Tibial artery (tissue), 4 donors: ENCODE data around the gene ADAMTS10.
A peak's percentile ranks its signal among the peaks of the same experiment; 100 is the strongest.

Experiments used
- DNase-seq, 2 donors: peaks; one replicate each; pipeline ENCODE4 v3.0.0-alpha.2; 2019
- H3K27ac ChIP-seq, 2 donors: fragments of 200-600 bp; sonication (generic) in 1 of 2; 1 replicate in 1 of 2; 2 replicates in 1 of 2; pipeline ENCODE4 v1.5.1; 2018 to 2019; ENCODE audit warnings: mild to moderate bottlenecking in 1 of 2
- H3K27me3 ChIP-seq, 2 donors: fragments of 200-600 bp; sonication (generic) in 1 of 2; one replicate each; pipeline versions ENCODE4 v1.5.1 to v1.6.0; 2016 to 2019
- H3K36me3 ChIP-seq, 3 donors: fragments of 200-600 bp; sonication (generic) in 2 of 3; one replicate each; pipeline ENCODE4 v1.5.1; 2016 to 2019; ENCODE audit warnings: mild to moderate bottlenecking in 2 of 3
- H3K4me1 ChIP-seq, 4 donors: fragments of 200-600 bp; sonication (generic) in 2 of 4; 1 replicate in 3 of 4; 2 replicates in 1 of 4; pipeline ENCODE4 v1.5.1; 2016 to 2019
- H3K4me3 ChIP-seq, 2 donors: fragments of 200-600 bp; sonication (generic) in 1 of 2; 1 replicate in 1 of 2; 2 replicates in 1 of 2; pipeline ENCODE4 v1.5.1; 2018 to 2019; ENCODE audit warnings: mild to moderate bottlenecking in 2 of 2
- H3K9me3 ChIP-seq, 3 donors: fragments of 200-600 bp; sonication (generic) in 1 of 3; one replicate each; pipeline ENCODE4 v1.5.1; 2016 to 2019
- intact Hi-C: fragments of 100-400 bp; cut with DNase I; formaldehyde crosslinking; loops from one replicate; pipeline ENCODE4 v1.15.0; 2023; ENCODE audit warnings: low total_unique reads
- TF ChIP-seq, protein P1 (sequence below), 2 experiments: fragments of 200-600 bp in 1 of 2; fragments of 450-650 bp in 1 of 2; IDR thresholded peaks; one replicate each; pipeline ENCODE4 v1.5.1; 2017 to 2019; ENCODE audit warnings: antibody characterized with exemption in 2 of 2, mild to moderate bottlenecking in 1 of 2, moderate library complexity in 1 of 2

The ADAMTS10 gene

DNA sequence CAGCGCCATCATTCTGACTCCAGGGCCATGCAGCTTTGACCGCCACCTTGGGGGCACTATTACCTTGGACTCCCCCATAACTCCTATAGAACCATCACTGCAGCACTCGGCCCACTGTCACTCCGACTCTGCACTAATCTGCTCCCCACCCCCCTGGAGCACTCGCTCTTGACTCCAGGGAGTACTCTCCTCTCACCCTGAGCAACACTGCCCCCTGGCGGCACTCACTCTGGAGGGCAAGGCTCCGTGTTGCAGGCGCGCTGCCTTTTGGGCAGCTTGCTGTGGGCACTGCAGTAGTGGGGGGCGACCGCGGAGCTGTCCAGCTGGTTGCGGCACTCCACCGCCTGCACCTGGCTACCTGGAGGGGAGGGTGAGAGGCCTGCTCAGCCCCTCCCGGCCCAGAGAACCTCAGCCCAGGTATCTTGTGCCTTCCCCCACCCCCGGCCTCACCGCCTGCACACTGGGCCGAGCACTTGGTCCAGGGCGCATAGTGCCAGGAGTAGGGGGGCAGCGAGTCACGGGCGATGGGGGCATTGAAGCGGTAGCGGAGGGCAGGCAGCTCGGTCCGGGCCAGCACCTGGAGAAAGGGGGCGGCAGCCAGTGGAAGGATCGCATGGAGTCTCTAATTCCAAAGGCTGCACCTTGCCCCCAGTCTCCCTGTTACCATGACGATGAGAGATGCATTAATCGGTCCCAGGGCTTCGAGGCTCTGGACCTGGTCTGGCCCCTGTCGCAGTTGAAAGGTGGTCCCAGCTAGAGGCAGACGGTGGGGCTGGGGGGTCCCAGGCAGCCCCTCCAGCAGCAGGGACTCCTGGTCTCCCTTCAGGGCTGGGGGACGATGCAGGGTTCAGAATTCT is 24.4 kb downstream of the ADAMTS10 start:
- DNase-seq, result no peak
- no peaks in the 10 kb centered on the region for H3K9me3 ChIP-seq
- no peaks in the 10 kb centered on the region for H3K4me1 ChIP-seq
- no peak overlapping the region for H3K4me3 ChIP-seq
- intact Hi-C loops, result no loop called here
- TF ChIP-seq, protein P1, sequence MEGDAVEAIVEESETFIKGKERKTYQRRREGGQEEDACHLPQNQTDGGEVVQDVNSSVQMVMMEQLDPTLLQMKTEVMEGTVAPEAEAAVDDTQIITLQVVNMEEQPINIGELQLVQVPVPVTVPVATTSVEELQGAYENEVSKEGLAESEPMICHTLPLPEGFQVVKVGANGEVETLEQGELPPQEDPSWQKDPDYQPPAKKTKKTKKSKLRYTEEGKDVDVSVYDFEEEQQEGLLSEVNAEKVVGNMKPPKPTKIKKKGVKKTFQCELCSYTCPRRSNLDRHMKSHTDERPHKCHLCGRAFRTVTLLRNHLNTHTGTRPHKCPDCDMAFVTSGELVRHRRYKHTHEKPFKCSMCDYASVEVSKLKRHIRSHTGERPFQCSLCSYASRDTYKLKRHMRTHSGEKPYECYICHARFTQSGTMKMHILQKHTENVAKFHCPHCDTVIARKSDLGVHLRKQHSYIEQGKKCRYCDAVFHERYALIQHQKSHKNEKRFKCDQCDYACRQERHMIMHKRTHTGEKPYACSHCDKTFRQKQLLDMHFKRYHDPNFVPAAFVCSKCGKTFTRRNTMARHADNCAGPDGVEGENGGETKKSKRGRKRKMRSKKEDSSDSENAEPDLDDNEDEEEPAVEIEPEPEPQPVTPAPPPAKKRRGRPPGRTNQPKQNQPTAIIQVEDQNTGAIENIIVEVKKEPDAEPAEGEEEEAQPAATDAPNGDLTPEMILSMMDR (IDR thresholded peaks at IDR 0.05), result peak; percentile 15 to 41
- no peaks in the 10 kb centered on the region for H3K27me3 ChIP-seq
- peaks cover 33 to 77% (median 55%) of the 10 kb centered on the region in 3 donors for H3K36me3 ChIP-seq
- H3K27ac ChIP-seq, result no peak overlapping the region

DNA sequence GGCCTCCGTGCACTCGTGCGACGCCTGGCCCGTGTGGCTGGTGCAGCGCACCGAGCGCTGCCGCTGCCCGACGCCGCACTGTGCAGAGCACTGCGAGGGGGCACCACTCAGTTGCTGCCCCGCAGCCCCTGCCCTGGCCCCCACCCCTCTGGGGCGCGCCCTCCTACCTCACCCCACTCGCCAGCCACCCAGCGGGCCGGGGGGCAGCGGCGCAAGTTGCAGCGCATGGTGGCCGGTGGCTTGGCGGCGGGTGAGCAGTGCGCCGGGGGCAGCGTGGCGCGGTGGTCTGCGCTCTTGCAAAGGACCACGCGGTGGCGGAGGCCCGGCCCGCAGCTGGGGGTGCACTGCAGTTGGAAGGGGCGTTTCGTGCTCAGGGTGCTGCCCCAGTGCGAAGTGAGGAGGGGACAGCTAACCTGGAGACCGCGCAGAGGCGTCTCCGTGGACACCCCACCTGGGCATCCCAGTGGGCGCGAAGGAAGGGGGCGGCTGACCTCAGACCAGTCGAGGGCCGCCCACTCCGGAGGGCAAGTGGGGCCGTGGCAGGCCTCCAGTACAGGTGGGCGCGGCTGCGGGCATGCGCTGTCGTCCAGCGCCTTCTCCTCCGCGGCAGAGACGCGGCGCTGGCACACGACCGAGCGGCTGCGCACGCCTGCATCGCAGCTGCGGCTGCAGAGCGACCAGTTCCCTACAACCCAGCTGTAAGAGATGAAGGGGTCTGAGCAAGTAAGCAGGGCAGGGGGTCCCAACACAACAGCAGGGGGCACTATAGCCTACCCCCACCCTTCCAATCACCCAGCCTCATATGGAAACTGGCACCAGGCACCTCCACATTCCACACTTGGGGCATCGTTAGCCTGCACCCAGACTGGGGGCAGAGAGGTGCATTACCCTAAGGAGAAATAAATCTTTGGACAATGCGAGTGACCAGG is 25.3 kb downstream of the ADAMTS10 start:
- Histone ChIP-seq H3K27me3 (no peaks in the 10 kb centered on the region), H3K4me3 (no peak overlapping the region), H3K36me3 (peaks cover 33 to 77% (median 55%) of the 10 kb centered on the region in 3 donors), H3K4me1 (peaks cover 0 to 5% (median 3%) of the 10 kb centered on the region in 4 donors), H3K27ac (no peak overlapping the region), H3K9me3 (no peaks in the 10 kb centered on the region)
- intact Hi-C loops, result loop anchor here (5.0 kb wide), 1 partner anchor 57 kb away; no protein-coding TSS in a partner anchor
- TF ChIP-seq, protein P1 (IDR thresholded peaks at IDR 0.05), result no peak
- DNase-seq, result no peak

DNA sequence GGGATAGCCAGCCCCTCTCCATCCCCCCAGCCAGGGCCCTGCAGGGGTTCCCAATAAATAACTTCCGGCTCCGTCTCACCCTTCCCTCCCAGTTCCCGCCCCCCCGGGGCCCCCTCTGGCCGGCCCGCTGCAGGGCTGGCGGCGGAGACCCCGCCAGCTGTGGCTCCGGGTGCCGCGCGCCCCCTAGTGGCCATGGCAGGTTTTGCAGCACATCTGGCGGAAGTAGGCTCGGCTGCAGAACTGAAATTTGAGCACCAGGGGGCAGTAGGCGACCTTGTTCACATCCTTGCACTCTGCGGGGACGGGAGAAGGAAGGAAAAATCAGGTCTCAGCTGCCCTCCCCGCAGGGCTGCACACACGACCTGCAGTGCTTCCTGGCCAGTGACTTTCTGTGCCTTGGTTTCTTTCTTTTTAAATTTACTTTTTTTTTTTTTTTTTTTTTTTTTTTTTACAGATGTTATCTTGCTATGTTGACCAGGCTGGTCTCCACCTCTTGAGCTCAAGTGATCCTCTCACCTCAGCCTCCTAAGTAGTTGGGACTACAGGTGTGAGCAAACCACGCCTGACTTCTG is 29.7 kb downstream of the ADAMTS10 start:
- TF ChIP-seq, protein P1 (IDR thresholded peaks at IDR 0.05), result peak; percentile 99
- H3K27ac ChIP-seq, result no peak overlapping the region
- H3K27me3 ChIP-seq, result peaks cover 0 to 21% of the 10 kb centered on the region in 2 donors
- peak; percentile 81 to 87 for DNase-seq
- intact Hi-C loops, result loop anchor here (5.0 kb wide), 1 partner anchor 62 kb away; no protein-coding TSS in a partner anchor
- no peak overlapping the region for H3K4me3 ChIP-seq
- peaks cover 21 to 36% (median 32%) of the 10 kb centered on the region in 3 donors for H3K36me3 ChIP-seq
- H3K9me3 ChIP-seq, result no peaks in the 10 kb centered on the region
- peaks cover 0 to 11% (median 6%) of the 10 kb centered on the region in 4 donors for H3K4me1 ChIP-seq

DNA sequence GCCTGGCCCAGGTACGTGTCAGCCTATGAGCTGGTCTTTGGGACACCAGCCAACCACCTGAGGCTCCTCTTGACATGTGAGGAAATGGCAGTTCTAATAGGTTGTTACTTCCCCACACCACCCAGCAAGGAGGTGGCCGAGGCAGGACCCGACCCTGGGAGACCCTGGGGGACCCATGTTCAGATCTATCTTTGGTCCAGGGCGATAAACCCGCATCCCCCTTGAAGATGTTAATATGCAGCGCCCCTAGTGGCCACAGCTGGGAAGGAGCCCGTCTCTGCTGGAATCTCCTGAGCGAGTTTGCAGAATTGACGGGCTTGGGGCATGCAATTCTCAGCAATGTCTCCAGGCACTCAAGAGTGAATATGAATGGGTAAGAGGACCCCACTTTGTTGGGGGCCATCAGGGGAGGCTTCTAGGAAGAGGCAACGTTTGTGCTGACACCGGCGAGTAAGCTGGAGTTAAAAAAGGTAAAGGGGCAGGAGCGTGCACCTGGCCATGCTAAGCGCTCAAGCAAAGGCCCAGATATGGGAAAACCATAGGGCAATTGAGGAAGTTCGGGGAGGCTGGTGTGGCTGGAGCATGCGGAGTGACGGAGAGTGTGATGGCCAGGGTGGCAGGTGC is 31.8 kb downstream of the ADAMTS10 start:
- no peaks in the 10 kb centered on the region for H3K9me3 ChIP-seq
- peak; percentile 84 to 86 for DNase-seq
- intact Hi-C loops, result no loop called here
- no peak overlapping the region for H3K4me3 ChIP-seq
- no peak overlapping the region for H3K27ac ChIP-seq
- TF ChIP-seq, protein P1 (IDR thresholded peaks at IDR 0.05), result peak; percentile 76 to 90
- peaks cover 0 to 11% (median 6%) of the 10 kb centered on the region in 4 donors for H3K4me1 ChIP-seq
- peaks cover 0 to 21% of the 10 kb centered on the region in 2 donors for H3K27me3 ChIP-seq
- H3K36me3 ChIP-seq, result peaks cover 8 to 18% (median 15%) of the 10 kb centered on the region in 3 donors

DNA sequence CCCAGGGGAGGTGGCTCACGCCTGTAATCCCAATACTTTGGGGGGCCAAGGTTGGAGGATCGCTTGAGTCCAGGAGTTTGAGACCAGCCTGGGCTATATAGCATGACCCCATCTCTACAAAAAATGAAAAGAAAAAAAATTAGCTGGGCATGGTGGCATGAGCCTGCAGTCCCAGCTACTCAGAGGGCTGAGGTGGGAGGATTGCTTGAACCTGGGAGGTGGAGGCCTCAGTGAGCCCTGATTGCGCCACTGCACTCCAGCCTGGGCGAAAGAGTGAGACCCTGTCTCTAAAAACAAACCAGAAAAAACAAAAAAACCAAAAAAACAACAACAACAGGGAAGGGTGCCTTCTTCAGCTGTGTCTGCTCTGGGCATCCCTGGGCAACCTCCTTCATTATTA is 32.8 kb downstream of the ADAMTS10 start:
- intact Hi-C loops, result no loop called here
- Histone ChIP-seq H3K36me3 (peaks cover 6 to 9% (median 7%) of the 10 kb centered on the region in 3 donors), H3K27me3 (peaks cover 0 to 21% of the 10 kb centered on the region in 2 donors), H3K4me3 (no peak overlapping the region), H3K4me1 (peaks cover 0 to 11% (median 6%) of the 10 kb centered on the region in 4 donors), H3K27ac (no peak overlapping the region), H3K9me3 (no peaks in the 10 kb centered on the region)
- TF ChIP-seq, protein P1 (IDR thresholded peaks at IDR 0.05), result no peak
- no peak for DNase-seq
